SK-N-SH treated with all-trans-retinoic acid at 6 μM for 48 hours (cell line): ENCODE data around the gene CACNA1D.

ENCODE experiments used
- ATAC-seq: fragments of 200-7000 bp; cut with Tn5 transposase; 3 replicates; pipeline ENCODE4 v1.9.1; 2020; ENCODE audit warnings: mild to moderate bottlenecking, moderate library complexity
- ARNTL ChIP-seq: fragments of 450-650 bp; formaldehyde crosslinking; IDR thresholded peaks from 2 replicates; pipeline ENCODE4 v1.5.0; 2020; ENCODE audit warnings: low read depth, mild to moderate bottlenecking, moderate library complexity, borderline replicate concordance
- BACH2 ChIP-seq: fragments of 250-450 bp; sonication (Bioruptor Pico); IDR thresholded peaks from 2 replicates; pipeline ENCODE4 v1.9.0; 2021; ENCODE audit warnings: mild to moderate bottlenecking, borderline replicate concordance
- CSDC2 ChIP-seq: fragments of 250-450 bp; sonication (Bioruptor Pico); IDR thresholded peaks from 2 replicates; pipeline ENCODE4 v1.5.0; 2020; ENCODE audit warnings: mild to moderate bottlenecking, moderate library complexity
- ESRRG ChIP-seq: fragments of 250-450 bp; sonication (Bioruptor Pico); IDR thresholded peaks from 2 replicates; pipeline ENCODE4 v1.6.1; 2021; ENCODE audit warnings: mild to moderate bottlenecking
- OSR1 ChIP-seq: fragments of 250-450 bp; sonication (Bioruptor Pico); IDR thresholded peaks from 2 replicates; pipeline ENCODE4 v1.8.0; 2022; ENCODE audit warnings: moderate library complexity, mild to moderate bottlenecking, inconsistent platforms
- PPARA ChIP-seq: fragments of 250-450 bp; sonication (Bioruptor Pico); IDR thresholded peaks from 2 replicates; pipeline ENCODE4 v1.5.0; 2020; ENCODE audit warnings: mild to moderate bottlenecking, borderline replicate concordance
- RARB ChIP-seq: fragments of 250-450 bp; sonication (Bioruptor Pico); IDR thresholded peaks from 2 replicates; pipeline ENCODE4 v1.8.0; 2021; ENCODE audit warnings: mild to moderate bottlenecking, moderate library complexity
- SNAI2 ChIP-seq: fragments of 250-450 bp; sonication (Bioruptor Pico); IDR thresholded peaks from 2 replicates; pipeline ENCODE4 v1.5.0; 2020; ENCODE audit warnings: mild to moderate bottlenecking, moderate library complexity
- TCF4 ChIP-seq: fragments of 250-450 bp; sonication (Bioruptor Pico); IDR thresholded peaks from 2 replicates; pipeline ENCODE4 v1.8.0; 2021; ENCODE audit warnings: mild to moderate bottlenecking, moderate library complexity, borderline replicate concordance
- TOX ChIP-seq: fragments of 250-450 bp; sonication (Bioruptor Pico); IDR thresholded peaks from 2 replicates; pipeline ENCODE4 v1.8.0; 2021; ENCODE audit warnings: mild to moderate bottlenecking, moderate library complexity, borderline replicate concordance
- ZFP30 ChIP-seq: fragments of 450-650 bp; formaldehyde crosslinking; IDR thresholded peaks from 2 replicates; pipeline ENCODE4 v1.5.0; 2022; ENCODE audit warnings: mild to moderate bottlenecking, moderate library complexity
- ZNF70 ChIP-seq: fragments of 450-650 bp; formaldehyde crosslinking; IDR thresholded peaks from 2 replicates; pipeline ENCODE4 v1.5.0; 2020; ENCODE audit warnings: mild to moderate bottlenecking, moderate library complexity
- ZNF8 ChIP-seq: fragments of 450-650 bp; formaldehyde crosslinking; IDR thresholded peaks from 2 replicates; pipeline ENCODE4 v1.5.0; 2020; ENCODE audit warnings: mild to moderate bottlenecking, moderate library complexity
- TF ChIP-seq, protein P1 (sequence below): fragments of 250-450 bp; sonication (Bioruptor Pico); IDR thresholded peaks from 2 replicates; pipeline ENCODE4 v1.5.1; 2021; ENCODE audit warnings: mild to moderate bottlenecking, moderate library complexity
- TF ChIP-seq, protein P2 (sequence below): fragments of 250-450 bp; sonication (Bioruptor Pico); IDR thresholded peaks from 2 replicates; pipeline ENCODE4 v1.5.0; 2020; ENCODE audit warnings: mild to moderate bottlenecking, moderate library complexity
- TF ChIP-seq, protein P3 (sequence below): fragments of 250-450 bp; sonication (Bioruptor Pico); IDR thresholded peaks from 2 replicates; pipeline ENCODE4 v1.8.0; 2021; ENCODE audit warnings: low read depth, mild to moderate bottlenecking, moderate library complexity, borderline replicate concordance
- TF ChIP-seq, protein P4 (sequence below): fragments of 250-450 bp; sonication (Bioruptor Pico); IDR thresholded peaks from 2 replicates; pipeline ENCODE4 v1.5.1; 2020; ENCODE audit warnings: low read depth, mild to moderate bottlenecking, moderate library complexity
- TF ChIP-seq, protein P5 (sequence below): fragments of 250-450 bp; sonication (Bioruptor Pico); IDR thresholded peaks from 2 replicates; pipeline ENCODE4 v1.8.0; 2020; ENCODE audit warnings: mild to moderate bottlenecking, moderate library complexity, borderline replicate concordance

The CACNA1D gene

DNA sequence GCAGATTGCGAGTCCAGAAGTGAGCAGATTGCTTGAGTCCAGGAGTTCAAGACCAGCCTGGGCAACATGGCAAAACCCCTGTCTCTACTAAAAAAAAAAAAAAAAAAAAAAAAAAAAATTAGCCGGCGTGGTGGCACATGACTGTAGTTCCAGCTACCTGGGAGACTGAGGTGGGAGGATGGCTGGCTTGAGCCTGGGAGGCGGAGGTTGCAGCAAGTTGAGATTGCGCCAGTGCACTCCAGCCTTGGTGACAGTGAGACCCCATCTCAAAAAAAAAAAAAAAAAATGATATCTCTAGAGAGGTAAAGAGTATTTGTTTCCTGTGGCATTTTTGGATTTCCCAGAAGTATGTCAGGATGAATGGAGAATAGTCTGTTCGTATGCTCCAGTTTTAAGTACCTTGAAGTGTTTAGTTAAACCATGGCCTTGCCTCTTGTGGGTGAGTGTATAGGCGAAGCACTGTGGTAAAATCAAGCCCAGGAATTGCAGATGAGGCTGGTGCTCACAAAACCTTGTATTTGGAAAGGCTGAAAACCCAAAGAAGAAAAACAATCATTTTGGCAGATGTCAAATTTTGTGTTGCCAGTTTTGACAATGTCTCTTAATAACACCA, 5.9 kb downstream of the CACNA1D start:
- no peak for TF ChIP-seq SNAI2 (CRISPR knock-in tag)
- TF ChIP-seq, protein P1, sequence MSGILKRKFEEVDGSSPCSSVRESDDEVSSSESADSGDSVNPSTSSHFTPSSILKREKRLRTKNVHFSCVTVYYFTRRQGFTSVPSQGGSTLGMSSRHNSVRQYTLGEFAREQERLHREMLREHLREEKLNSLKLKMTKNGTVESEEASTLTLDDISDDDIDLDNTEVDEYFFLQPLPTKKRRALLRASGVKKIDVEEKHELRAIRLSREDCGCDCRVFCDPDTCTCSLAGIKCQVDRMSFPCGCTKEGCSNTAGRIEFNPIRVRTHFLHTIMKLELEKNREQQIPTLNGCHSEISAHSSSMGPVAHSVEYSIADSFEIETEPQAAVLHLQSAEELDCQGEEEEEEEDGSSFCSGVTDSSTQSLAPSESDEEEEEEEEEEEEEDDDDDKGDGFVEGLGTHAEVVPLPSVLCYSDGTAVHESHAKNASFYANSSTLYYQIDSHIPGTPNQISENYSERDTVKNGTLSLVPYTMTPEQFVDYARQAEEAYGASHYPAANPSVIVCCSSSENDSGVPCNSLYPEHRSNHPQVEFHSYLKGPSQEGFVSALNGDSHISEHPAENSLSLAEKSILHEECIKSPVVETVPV (CRISPR knock-in tag), result no peak
- no peak for TF ChIP-seq ZNF8 (CRISPR knock-in tag)
- no peak for TF ChIP-seq OSR1 (CRISPR knock-in tag)
- TF ChIP-seq CSDC2 (CRISPR knock-in tag), result no peak
- TF ChIP-seq ARNTL (CRISPR knock-in tag), result no peak
- TF ChIP-seq TOX (CRISPR knock-in tag), result no peak
- TF ChIP-seq TCF4 (CRISPR knock-in tag), result no peak
- no peak for TF ChIP-seq PPARA
- TF ChIP-seq, protein P2, sequence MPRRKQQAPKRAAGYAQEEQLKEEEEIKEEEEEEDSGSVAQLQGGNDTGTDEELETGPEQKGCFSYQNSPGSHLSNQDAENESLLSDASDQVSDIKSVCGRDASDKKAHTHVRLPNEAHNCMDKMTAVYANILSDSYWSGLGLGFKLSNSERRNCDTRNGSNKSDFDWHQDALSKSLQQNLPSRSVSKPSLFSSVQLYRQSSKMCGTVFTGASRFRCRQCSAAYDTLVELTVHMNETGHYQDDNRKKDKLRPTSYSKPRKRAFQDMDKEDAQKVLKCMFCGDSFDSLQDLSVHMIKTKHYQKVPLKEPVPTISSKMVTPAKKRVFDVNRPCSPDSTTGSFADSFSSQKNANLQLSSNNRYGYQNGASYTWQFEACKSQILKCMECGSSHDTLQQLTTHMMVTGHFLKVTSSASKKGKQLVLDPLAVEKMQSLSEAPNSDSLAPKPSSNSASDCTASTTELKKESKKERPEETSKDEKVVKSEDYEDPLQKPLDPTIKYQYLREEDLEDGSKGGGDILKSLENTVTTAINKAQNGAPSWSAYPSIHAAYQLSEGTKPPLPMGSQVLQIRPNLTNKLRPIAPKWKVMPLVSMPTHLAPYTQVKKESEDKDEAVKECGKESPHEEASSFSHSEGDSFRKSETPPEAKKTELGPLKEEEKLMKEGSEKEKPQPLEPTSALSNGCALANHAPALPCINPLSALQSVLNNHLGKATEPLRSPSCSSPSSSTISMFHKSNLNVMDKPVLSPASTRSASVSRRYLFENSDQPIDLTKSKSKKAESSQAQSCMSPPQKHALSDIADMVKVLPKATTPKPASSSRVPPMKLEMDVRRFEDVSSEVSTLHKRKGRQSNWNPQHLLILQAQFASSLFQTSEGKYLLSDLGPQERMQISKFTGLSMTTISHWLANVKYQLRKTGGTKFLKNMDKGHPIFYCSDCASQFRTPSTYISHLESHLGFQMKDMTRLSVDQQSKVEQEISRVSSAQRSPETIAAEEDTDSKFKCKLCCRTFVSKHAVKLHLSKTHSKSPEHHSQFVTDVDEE (CRISPR knock-in tag), result no peak
- TF ChIP-seq ZFP30 (CRISPR knock-in tag), result no peak
- TF ChIP-seq ESRRG, result no peak
- ATAC-seq, result no peak

DNA sequence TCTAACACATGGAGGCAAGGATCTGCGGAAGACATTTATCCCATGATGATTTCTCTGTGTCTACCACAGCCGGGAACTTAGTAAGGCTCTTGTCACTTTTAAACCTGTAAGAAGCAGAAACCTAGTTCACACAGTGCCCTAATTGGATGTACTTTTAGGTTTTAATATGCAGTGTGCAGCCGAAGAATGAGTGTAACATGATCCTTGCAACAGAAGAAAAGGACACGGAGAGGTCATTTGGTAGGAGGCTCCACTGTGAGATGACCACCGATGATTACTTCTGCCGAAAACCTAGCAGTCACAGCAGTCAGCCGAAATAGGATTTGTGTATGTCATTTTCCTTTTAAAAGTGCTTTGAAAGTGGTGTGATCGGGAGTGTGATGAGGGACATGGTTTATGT, 6.8 kb downstream of the CACNA1D start:
- ATAC-seq, result no peak
- TF ChIP-seq TOX (CRISPR knock-in tag), result no peak
- TF ChIP-seq ZNF8 (CRISPR knock-in tag), result no peak
- no peak for TF ChIP-seq SNAI2 (CRISPR knock-in tag)
- TF ChIP-seq, protein P3, sequence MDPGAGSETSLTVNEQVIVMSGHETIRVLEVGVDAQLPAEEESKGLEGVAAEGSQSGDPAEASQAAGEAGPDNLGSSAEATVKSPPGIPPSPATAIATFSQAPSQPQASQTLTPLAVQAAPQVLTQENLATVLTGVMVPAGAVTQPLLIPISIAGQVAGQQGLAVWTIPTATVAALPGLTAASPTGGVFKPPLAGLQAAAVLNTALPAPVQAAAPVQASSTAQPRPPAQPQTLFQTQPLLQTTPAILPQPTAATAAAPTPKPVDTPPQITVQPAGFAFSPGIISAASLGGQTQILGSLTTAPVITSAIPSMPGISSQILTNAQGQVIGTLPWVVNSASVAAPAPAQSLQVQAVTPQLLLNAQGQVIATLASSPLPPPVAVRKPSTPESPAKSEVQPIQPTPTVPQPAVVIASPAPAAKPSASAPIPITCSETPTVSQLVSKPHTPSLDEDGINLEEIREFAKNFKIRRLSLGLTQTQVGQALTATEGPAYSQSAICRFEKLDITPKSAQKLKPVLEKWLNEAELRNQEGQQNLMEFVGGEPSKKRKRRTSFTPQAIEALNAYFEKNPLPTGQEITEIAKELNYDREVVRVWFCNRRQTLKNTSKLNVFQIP (CRISPR knock-in tag), result no peak
- no peak for TF ChIP-seq PPARA
- TF ChIP-seq, protein P4, sequence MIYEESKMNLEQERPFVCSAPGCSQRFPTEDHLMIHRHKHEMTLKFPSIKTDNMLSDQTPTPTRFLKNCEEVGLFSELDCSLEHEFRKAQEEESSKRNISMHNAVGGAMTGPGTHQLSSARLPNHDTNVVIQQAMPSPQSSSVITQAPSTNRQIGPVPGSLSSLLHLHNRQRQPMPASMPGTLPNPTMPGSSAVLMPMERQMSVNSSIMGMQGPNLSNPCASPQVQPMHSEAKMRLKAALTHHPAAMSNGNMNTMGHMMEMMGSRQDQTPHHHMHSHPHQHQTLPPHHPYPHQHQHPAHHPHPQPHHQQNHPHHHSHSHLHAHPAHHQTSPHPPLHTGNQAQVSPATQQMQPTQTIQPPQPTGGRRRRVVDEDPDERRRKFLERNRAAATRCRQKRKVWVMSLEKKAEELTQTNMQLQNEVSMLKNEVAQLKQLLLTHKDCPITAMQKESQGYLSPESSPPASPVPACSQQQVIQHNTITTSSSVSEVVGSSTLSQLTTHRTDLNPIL (CRISPR knock-in tag), result no peak
- TF ChIP-seq RARB (CRISPR knock-in tag), result no peak
- TF ChIP-seq ZFP30 (CRISPR knock-in tag), result no peak
- no peak for TF ChIP-seq ARNTL (CRISPR knock-in tag)
- TF ChIP-seq ZNF70 (CRISPR knock-in tag), result no peak
- TF ChIP-seq BACH2 (CRISPR knock-in tag), result no peak
- TF ChIP-seq CSDC2 (CRISPR knock-in tag), result no peak

DNA sequence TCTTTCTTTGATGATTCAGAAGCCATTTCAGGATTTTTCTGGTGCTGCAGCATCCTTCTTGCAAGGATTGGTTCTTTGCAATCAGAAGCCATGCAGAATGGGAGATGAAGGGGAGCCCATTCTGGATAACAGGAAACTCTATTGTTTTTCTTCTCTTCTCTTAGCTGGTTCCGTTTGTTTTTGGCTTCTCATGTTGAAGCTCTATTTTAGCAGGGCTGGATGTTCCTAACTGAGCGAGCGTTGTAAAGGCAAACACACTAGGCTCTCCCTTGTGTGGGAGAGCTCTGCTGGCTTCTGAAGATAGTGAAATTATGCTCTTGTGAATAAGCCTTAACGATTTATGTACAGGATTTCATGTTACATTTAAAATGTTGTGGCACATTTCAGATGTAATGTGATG, 8.3 kb downstream of the CACNA1D start:
- no peak for TF ChIP-seq ARNTL (CRISPR knock-in tag)
- TF ChIP-seq ZNF8 (CRISPR knock-in tag), result no peak
- TF ChIP-seq OSR1 (CRISPR knock-in tag), result no peak
- no peak for TF ChIP-seq ZFP30 (CRISPR knock-in tag)
- TF ChIP-seq, protein P5, sequence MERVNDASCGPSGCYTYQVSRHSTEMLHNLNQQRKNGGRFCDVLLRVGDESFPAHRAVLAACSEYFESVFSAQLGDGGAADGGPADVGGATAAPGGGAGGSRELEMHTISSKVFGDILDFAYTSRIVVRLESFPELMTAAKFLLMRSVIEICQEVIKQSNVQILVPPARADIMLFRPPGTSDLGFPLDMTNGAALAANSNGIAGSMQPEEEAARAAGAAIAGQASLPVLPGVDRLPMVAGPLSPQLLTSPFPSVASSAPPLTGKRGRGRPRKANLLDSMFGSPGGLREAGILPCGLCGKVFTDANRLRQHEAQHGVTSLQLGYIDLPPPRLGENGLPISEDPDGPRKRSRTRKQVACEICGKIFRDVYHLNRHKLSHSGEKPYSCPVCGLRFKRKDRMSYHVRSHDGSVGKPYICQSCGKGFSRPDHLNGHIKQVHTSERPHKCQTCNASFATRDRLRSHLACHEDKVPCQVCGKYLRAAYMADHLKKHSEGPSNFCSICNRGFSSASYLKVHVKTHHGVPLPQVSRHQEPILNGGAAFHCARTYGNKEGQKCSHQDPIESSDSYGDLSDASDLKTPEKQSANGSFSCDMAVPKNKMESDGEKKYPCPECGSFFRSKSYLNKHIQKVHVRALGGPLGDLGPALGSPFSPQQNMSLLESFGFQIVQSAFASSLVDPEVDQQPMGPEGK (CRISPR knock-in tag), result no peak
- no peak for TF ChIP-seq BACH2 (CRISPR knock-in tag)
- TF ChIP-seq RARB (CRISPR knock-in tag), result no peak
- TF ChIP-seq CSDC2 (CRISPR knock-in tag), result no peak
- TF ChIP-seq TOX (CRISPR knock-in tag), result no peak
- no peak for ATAC-seq
